Upper lobe of right lung (tissue), 1 donor: ENCODE measurements around the gene PLEKHG4. TPM values are rescaled to one million over a fixed set of nuclear protein-coding genes. Genes with fewer than 3 reads are reported as not detected.

Experiments
- ATAC-seq: fragments of 200-7000 bp; cut with Tn5 transposase; one replicate; pipeline ENCODE4 v1.9.1; 2020; ENCODE audit warnings: mild to moderate bottlenecking, moderate library complexity
- DNase-seq: peaks from one replicate; pipeline ENCODE4 v3.0.0-alpha.2; 2020
- H3K27ac ChIP-seq: fragments of 200-600 bp; one replicate; pipeline ENCODE4 v1.8.0; 2022
- H3K27me3 ChIP-seq: fragments of 200-600 bp; one replicate; pipeline ENCODE4 v1.8.0; 2022; ENCODE audit warnings: mild to moderate bottlenecking
- H3K36me3 ChIP-seq: fragments of 200-600 bp; one replicate; pipeline ENCODE4 v1.8.0; 2022
- H3K4me1 ChIP-seq: fragments of 200-600 bp; one replicate; pipeline ENCODE4 v1.8.0; 2022
- H3K4me3 ChIP-seq: fragments of 200-600 bp; one replicate; pipeline ENCODE4 v1.8.0; 2022; ENCODE audit warnings: mild to moderate bottlenecking
- H3K9me3 ChIP-seq: fragments of 200-600 bp; one replicate; pipeline ENCODE4 v1.8.0; 2022
- CTCF ChIP-seq: fragments of 200-600 bp; IDR thresholded peaks from one replicate; pipeline ENCODE4 v1.8.0; 2022; ENCODE audit warnings: antibody characterized with exemption
- intact Hi-C: fragments of 100-400 bp; cut with DNase I; formaldehyde crosslinking; loops from one replicate; pipeline ENCODE4 v1.11.0; 2022
- total RNA-seq: library from RNA; stranded (reverse); fragmentation: NEBNext Ultra II Directional; extraction: Animal tissue kit (Norgen Biotek cat#: 25700); gene quantifications from one replicate; pipeline ENCODE4 v1.2.1, GENCODE V29; 2021
- donor health status: DM: no; HTN: yes; CAD: no; lungs with severe emphysema.

PLEKHG4 gene
- total RNA-seq, 1 donor from 2014 or later: 16.2 TPM

GRCh38 chr16:67312719-67313118, 33.4 kb downstream of the PLEKHG4 start:
- intact Hi-C loops: no loop called here
- no peak for DNase-seq
- TF ChIP-seq CTCF: no peak
- Histone ChIP-seq H3K27me3 (no peaks in the 10 kb centered on the region), H3K4me3 (no peak overlapping the region), H3K4me1 (peaks cover 9% of the 10 kb centered on the region), H3K27ac (no peak overlapping the region), H3K36me3 (no peaks in the 10 kb centered on the region), H3K9me3 (no peaks in the 10 kb centered on the region)
- ATAC-seq: no peak

GRCh38 chr16:67317853-67318252, 38.5 kb downstream of the PLEKHG4 start:
- Histone ChIP-seq H3K36me3 (no peaks in the 10 kb centered on the region), H3K4me3 (no peak overlapping the region), H3K4me1 (peaks cover 1% of the 10 kb centered on the region), H3K9me3 (no peaks in the 10 kb centered on the region), H3K27ac (no peak overlapping the region), H3K27me3 (peaks cover 7% of the 10 kb centered on the region)
- no peak for ATAC-seq
- intact Hi-C loops: no loop called here
- no peak for DNase-seq
- TF ChIP-seq CTCF: no peak

GRCh38 chr16:67326115-67326471, 46.8 kb downstream of the PLEKHG4 start:
- no peak for TF ChIP-seq CTCF
- peaks cover 13% of the 10 kb centered on the region for H3K27me3 ChIP-seq
- ATAC-seq (no peak), DNase-seq (no peak)
- H3K27ac ChIP-seq: no peak overlapping the region
- H3K36me3 ChIP-seq: no peaks in the 10 kb centered on the region
- H3K9me3 ChIP-seq: no peaks in the 10 kb centered on the region
- peak overlapping the region; percentile 52 for H3K4me3 ChIP-seq
- H3K4me1 ChIP-seq: peaks cover 5% of the 10 kb centered on the region
- intact Hi-C loops: no loop called here

GRCh38 chr16:67326472-67327309, 47.4 kb downstream of the PLEKHG4 start, which contains the start of the genes KCTD19 and LRRC36:
KCTD19 (minus strand) TSS chr16:67326741; CDS start chr16:67326707, 34 bp downstream.
LRRC36 (plus strand) TSS chr16:67326815; CDS start chr16:67326863, 48 bp downstream.
- peak within 1 kb of the TSS; percentile 1 for H3K27ac ChIP-seq
- no peaks in the 10 kb centered on the region for H3K9me3 ChIP-seq

GRCh38 chr16:67327743-67328142, 48.4 kb downstream of the PLEKHG4 start:
- Histone ChIP-seq H3K27me3 (peaks cover 13% of the 10 kb centered on the region), H3K9me3 (no peaks in the 10 kb centered on the region), H3K4me1 (peaks cover 5% of the 10 kb centered on the region), H3K4me3 (no peak overlapping the region), H3K27ac (no peak overlapping the region), H3K36me3 (no peaks in the 10 kb centered on the region)
- no peak for TF ChIP-seq CTCF
- intact Hi-C loops: no loop called here
- ATAC-seq (no peak), DNase-seq (no peak)

More at GRCh38 chr16:67326472-67327309, 47.4 kb downstream of the PLEKHG4 start, which contains the start of the genes KCTD19 and LRRC36:
- Histone ChIP-seq H3K36me3 (no peaks in the 10 kb centered on the region), H3K4me3 (peak within 1 kb of the TSS; percentile 52), H3K27me3 (peaks cover 13% of the 10 kb centered on the region), H3K4me1 (peaks cover 5% of the 10 kb centered on the region)
- intact Hi-C loops: no loop called here
- TF ChIP-seq CTCF: peak; percentile 41
- peak; percentile 91 for DNase-seq
- peak; percentile 95 for ATAC-seq
